Fibroblast of skin of back (primary cell): ENCODE data around the gene EXOC6B.
"Not testable (repeated sequence)": the region's sequence is repeated elsewhere in the genome, so short reads cannot be mapped to it uniquely, and the experiment has no call there.

Source experiments
- DNase-seq: peaks from one replicate; pipeline ENCODE4 v3.0.0-alpha.2; 2013

The EXOC6B gene

GRCh38 chr2:72425996-72426395 lies 399.8 kb downstream of the EXOC6B start:
- no peak for DNase-seq

- DNase-seq: no peak
Observed at GRCh38 chr2:72423756-72424155, 402.1 kb downstream of the EXOC6B start.

- not testable (repeated sequence) for DNase-seq
Observed at GRCh38 chr2:72421771-72422379, 404.0 kb downstream of the EXOC6B start.

DNA sequence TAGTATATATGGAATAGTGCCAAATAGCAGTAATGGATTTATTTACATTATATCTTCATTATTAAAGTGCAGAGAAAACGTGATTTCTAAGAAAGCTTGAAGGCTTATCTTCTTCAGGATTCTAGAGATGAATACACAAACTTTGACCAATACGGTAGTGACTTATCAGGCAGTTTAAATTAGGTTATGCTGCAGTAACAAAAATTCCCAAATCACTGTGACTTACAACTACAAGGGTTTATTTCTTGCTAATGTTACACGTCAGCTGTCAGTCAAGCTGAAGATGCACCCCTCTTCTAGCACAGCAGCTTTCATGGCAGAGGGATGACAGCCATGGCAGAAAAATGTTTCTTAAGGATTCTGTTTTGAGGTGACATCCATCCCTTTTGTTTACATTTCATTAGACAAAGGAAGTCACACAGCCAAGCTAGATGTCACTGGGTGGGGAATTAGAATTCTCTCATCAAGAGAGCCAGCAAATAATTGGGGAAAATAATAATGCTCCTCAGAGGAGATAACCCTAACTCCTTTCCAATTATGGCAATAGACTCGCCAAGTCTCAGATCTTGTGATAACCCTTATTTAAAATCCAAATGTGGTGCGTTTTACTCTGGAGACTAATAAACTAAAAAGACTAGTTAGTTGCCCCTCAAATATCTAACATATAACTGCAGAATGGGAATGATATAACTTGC lies 409.9 kb downstream of the EXOC6B start:
- DNase-seq: no peak

DNA sequence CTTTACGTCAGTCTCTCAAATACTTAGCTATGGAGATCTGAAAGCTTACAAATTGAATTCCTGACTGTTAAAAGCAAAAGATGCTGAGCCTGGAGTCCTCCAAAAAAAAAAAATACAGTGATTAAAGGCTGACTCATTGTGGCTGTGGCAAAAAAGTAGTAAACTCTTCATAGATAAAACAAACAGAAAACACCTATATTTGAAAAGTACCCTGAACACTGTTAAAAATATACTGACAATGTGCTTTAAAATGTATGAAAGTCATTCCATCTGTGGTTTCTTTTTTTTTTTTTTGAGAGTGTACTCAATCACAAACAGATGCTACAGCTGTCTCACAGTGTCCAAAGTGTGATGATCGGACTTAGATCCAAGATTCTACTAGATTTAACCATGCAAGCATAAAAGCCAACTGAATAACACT lies 410.6 kb downstream of the EXOC6B start:
- DNase-seq: peak; percentile 39

DNA sequence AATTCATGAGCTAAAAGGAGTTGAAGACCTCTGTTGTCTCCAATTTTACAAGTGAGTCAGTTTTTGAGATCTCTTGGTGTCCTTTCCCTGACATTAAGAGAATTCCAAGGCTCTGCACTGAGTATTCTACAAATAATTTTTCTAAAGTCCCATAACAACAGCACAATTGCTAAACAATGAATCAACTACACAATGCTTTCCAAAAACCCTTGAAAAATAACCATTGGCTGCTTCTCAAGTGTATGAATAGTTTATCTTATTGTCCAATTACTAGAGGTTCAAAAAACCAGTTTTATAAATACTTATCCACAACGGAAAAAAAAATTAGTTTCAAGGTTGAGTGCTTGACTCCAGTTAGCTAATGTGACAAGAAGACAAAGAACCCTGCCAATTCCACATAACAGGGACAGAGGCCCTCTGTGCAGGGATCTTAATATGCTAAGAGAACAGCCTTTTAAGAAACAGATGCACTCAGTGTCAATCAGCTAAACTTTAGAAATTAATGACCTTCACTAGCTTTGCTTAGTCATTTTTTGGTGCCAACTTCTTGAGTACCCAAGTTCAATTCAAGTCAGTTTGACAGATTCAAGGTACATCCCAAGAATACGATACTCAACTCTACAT lies 411.6 kb downstream of the EXOC6B start:
- DNase-seq: no peak

- DNase-seq: no peak
Observed at GRCh38 chr2:72413716-72414115, 412.1 kb downstream of the EXOC6B start.

DNA sequence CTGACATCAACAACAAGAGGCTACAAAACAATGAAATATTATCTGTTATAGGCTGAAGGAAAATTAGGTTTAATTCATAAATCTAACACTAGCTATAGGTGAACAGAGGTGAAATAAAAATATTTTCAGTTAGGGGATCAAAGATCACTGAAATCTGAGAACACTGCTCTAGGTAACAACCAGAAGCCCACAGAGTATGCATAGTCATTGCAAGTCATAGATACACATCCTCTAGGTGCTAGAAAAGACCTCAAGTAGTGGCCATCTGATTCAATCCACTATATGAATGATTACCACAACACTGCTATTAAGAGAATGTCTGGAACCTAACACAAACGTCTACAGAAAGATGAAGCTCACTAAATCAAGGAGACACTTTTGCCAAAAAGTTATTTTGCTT lies 413.6 kb downstream of the EXOC6B start:
- DNase-seq: no peak

GRCh38 chr2:72399879-72400278 lies 426.0 kb downstream of the EXOC6B start:
- DNase-seq: no peak

GRCh38 chr2:72395096-72395495 lies 430.7 kb downstream of the EXOC6B start:
- no peak for DNase-seq

DNA sequence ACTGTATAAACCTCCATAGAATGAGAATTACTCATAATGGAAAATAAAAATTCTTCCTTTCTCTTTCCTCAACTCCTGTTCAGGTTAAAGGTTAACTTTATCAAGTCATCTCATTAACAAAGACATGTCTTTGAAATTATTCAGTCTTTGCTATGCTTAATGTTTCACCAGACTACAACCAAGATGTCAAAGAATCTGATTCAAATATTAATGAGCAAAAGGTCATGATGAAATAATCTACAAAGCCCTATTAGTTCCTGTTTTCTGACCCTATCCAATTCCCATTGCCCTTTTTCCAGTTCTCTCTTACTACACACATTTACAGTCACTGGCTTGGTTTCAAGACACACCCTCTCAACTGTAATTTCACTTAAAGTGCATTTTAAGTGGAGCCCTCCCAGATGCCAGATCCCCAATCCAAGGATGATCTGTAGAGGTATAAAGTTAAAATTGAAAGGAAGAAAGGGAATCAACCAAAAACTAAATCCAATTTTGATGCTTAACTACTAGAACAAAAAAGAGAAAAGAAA lies 431.2 kb downstream of the EXOC6B start:
- no peak for DNase-seq

- DNase-seq: no peak
Observed at GRCh38 chr2:72389447-72389846, 436.4 kb downstream of the EXOC6B start.

- no peak for DNase-seq
Observed at GRCh38 chr2:72388263-72388662, 437.6 kb downstream of the EXOC6B start.

DNA sequence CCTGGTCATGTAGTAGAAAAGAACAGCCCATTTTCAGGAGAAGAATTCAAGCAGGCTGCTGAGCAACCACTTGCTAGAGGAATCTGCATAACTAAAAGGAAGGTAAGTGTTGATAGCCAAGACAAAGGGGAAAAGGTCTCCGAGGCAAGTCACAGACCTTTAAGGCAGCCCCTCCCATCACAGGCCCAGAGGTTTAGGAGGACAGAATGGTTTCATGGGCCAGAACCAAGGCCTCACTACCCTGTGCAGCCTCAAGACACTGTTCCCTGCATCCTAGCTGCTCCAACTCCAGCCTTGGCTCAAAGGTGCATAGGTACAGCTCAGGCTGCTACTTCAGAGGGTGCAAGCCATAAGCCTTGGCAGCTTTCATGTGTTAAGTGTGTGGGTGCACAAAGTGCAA lies 439.5 kb downstream of the EXOC6B start:
- no peak for DNase-seq

- peak; percentile 21 for DNase-seq
Observed at GRCh38 chr2:72378753-72379348, 447.0 kb downstream of the EXOC6B start.

GRCh38 chr2:72367530-72368225 lies 458.2 kb downstream of the EXOC6B start:
- DNase-seq: peak; percentile 92

- no peak for DNase-seq
Observed at GRCh38 chr2:72363406-72363805, 462.4 kb downstream of the EXOC6B start.

DNA sequence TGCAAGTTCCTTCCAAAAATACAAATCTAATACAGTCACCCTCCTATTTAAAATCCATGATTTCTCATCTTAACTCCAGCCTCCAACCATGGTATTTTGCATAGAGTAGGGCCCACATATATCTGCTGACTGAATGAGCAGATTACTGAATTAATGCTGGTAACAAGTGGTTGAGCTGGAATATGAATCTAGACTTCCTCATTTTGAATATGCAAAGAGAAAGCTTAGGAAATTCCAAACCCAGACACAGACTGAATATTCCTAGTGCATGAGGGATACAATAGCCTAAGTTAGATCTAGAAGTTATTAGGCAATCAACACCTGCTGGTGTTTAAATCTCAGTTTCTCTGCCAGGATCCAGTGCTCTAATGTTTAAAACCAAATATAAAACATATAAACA lies 463.1 kb downstream of the EXOC6B start:
- no peak for DNase-seq

DNA sequence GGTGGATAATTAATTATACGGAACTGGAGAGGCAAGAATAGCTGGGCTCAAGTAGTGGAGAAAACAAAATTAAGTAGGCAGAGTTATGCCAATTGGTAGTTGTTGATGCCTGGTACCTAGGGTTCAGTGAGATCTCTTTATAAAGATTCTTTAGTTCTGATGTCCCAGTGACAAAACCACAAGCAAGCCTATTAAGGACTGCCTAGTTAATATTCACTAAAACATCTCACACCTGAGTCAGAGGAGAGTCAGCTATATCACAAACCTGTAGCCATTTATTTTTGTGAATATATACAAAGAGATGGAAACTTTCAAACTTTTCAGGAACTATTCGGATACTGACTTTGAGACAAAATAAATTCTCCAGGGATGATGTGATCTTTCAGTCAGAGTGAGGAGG lies 464.3 kb downstream of the EXOC6B start:
- no peak for DNase-seq

GRCh38 chr2:72361042-72361441 lies 464.8 kb downstream of the EXOC6B start:
- no peak for DNase-seq

DNA sequence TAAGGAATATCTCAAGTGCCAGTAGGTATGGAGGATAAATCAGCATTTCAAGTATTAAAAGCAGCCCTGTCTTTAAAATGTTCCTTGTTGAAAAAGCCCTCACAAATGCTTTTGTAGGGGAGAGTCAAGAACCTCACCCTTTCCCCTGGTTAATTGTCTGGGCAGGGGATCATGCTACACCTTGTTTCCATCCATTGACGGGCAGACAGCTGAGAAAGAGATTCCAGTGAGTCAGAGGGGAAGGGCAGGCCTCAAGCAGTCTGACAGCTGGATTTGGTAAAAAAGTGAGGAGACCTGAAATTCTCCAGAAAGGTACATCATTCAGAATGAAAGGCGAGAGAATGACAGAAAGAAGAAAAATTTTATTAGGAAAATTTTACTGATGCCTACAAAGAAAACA lies 475.0 kb downstream of the EXOC6B start:
- no peak for DNase-seq

GRCh38 chr2:72349016-72349415 lies 476.8 kb downstream of the EXOC6B start:
- DNase-seq: no peak

GRCh38 chr2:72347081-72347480 lies 478.8 kb downstream of the EXOC6B start:
- DNase-seq: no peak
